ENCODE results near the gene N4BP2L1.
A peak's percentile ranks its signal among the peaks of the same experiment; 100 is the strongest.

N4BP2L1 gene

GRCh38 chr13:32432856-32433255 lies 4.9 kb upstream of the N4BP2L1 start:
- Histone ChIP-seq H3K36me3 (ENCODE audit: control insufficient read depth in 5 of 5, insufficient read depth in 5 of 5, low read length in 5 of 5) (peaks cover 0 to 13% (median 8%) of the 10 kb centered on the region in 5 donors), H3K9me3 (ENCODE audit: control insufficient read depth in 5 of 5, low read length in 5 of 5) (no peaks in the 10 kb centered on the region), H3K4me1 (ENCODE audit: control insufficient read depth in 5 of 5, insufficient read depth in 5 of 5, low read length in 5 of 5) (peaks cover 2 to 24% (median 9%) of the 10 kb centered on the region in 5 donors), H3K27ac (ENCODE audit: low read depth, low read length) (no peak overlapping the region), H3K9ac (ENCODE audit: low read length in 5 of 5) (no peak overlapping the region), H3K4me3 (ENCODE audit: low read depth in 1 of 5, low read length in 5 of 5) (no peak overlapping the region), H3K27me3 (ENCODE audit: control insufficient read depth in 5 of 5, insufficient read depth in 4 of 5, low read length in 5 of 5) (no peaks in the 10 kb centered on the region)

GRCh38 chr13:32431361-32431760 lies 3.4 kb upstream of the N4BP2L1 start:
- Histone ChIP-seq H3K27me3 (ENCODE audit: control insufficient read depth in 5 of 5, insufficient read depth in 4 of 5, low read length in 5 of 5) (no peaks in the 10 kb centered on the region), H3K27ac (ENCODE audit: low read depth, low read length) (no peak overlapping the region), H3K36me3 (ENCODE audit: control insufficient read depth in 5 of 5, insufficient read depth in 5 of 5, low read length in 5 of 5) (peaks cover 0 to 11% (median 3%) of the 10 kb centered on the region in 5 donors), H3K4me3 (ENCODE audit: low read depth in 1 of 5, low read length in 5 of 5) (no peak overlapping the region), H3K9me3 (ENCODE audit: control insufficient read depth in 5 of 5, low read length in 5 of 5) (no peaks in the 10 kb centered on the region), H3K9ac (ENCODE audit: low read length in 5 of 5) (no peak overlapping the region), H3K4me1 (ENCODE audit: control insufficient read depth in 5 of 5, insufficient read depth in 5 of 5, low read length in 5 of 5) (peaks cover 2 to 31% (median 16%) of the 10 kb centered on the region in 5 donors)

GRCh38 chr13:32430018-32430747 lies 2.3 kb upstream of the N4BP2L1 start:
- Histone ChIP-seq H3K4me1 (ENCODE audit: control insufficient read depth in 5 of 5, insufficient read depth in 5 of 5, low read length in 5 of 5) (peaks cover 2 to 37% (median 27%) of the 10 kb centered on the region in 5 donors), H3K36me3 (ENCODE audit: control insufficient read depth in 5 of 5, insufficient read depth in 5 of 5, low read length in 5 of 5) (peaks cover 0 to 6% (median 3%) of the 10 kb centered on the region in 5 donors), H3K9me3 (ENCODE audit: control insufficient read depth in 5 of 5, low read length in 5 of 5) (no peaks in the 10 kb centered on the region), H3K27me3 (ENCODE audit: control insufficient read depth in 5 of 5, insufficient read depth in 4 of 5, low read length in 5 of 5) (no peaks in the 10 kb centered on the region), H3K27ac (ENCODE audit: low read depth, low read length) (no peak overlapping the region), H3K9ac (ENCODE audit: low read length in 5 of 5) (peak overlapping the region in 1 of 5 donors; percentile 4), H3K4me3 (ENCODE audit: low read depth in 1 of 5, low read length in 5 of 5) (no peak overlapping the region)

- H3K4me3 ChIP-seq (ENCODE audit: low read depth in 1 of 5, low read length in 5 of 5) = no peak overlapping the region
- H3K36me3 ChIP-seq (ENCODE audit: control insufficient read depth in 5 of 5, insufficient read depth in 5 of 5, low read length in 5 of 5) = peaks cover 0 to 3% (median 0%) of the 10 kb centered on the region in 5 donors
- no peak overlapping the region for H3K9ac ChIP-seq (ENCODE audit: low read length in 5 of 5)
- peaks cover 2 to 38% (median 28%) of the 10 kb centered on the region in 5 donors for H3K4me1 ChIP-seq (ENCODE audit: control insufficient read depth in 5 of 5, insufficient read depth in 5 of 5, low read length in 5 of 5)
- H3K27me3 ChIP-seq (ENCODE audit: control insufficient read depth in 5 of 5, insufficient read depth in 4 of 5, low read length in 5 of 5) = no peaks in the 10 kb centered on the region
- H3K27ac ChIP-seq (ENCODE audit: low read depth, low read length) = peak overlapping the region; percentile 85
- H3K9me3 ChIP-seq (ENCODE audit: control insufficient read depth in 5 of 5, low read length in 5 of 5) = no peaks in the 10 kb centered on the region
These were observed 1.5 kb upstream of the N4BP2L1 start for GRCh38 chr13:32429433-32429909.

GRCh38 chr13:32428581-32429432 lies 877 bp upstream of the N4BP2L1 start:
- peak overlapping the region; percentile 64 to 88 (median 87) for H3K4me3 ChIP-seq (ENCODE audit: low read depth in 1 of 5, low read length in 5 of 5)
- H3K4me1 ChIP-seq (ENCODE audit: control insufficient read depth in 5 of 5, insufficient read depth in 5 of 5, low read length in 5 of 5) = peaks cover 2 to 38% (median 28%) of the 10 kb centered on the region in 5 donors
- no peaks in the 10 kb centered on the region for H3K9me3 ChIP-seq (ENCODE audit: control insufficient read depth in 5 of 5, low read length in 5 of 5)
- peak overlapping the region; percentile 39 to 84 (median 81) for H3K9ac ChIP-seq (ENCODE audit: low read length in 5 of 5)
- peaks cover 0 to 4% (median 2%) of the 10 kb centered on the region in 5 donors for H3K36me3 ChIP-seq (ENCODE audit: control insufficient read depth in 5 of 5, insufficient read depth in 5 of 5, low read length in 5 of 5)
- H3K27ac ChIP-seq (ENCODE audit: low read depth, low read length) = peak overlapping the region; percentile 85
- no peaks in the 10 kb centered on the region for H3K27me3 ChIP-seq (ENCODE audit: control insufficient read depth in 5 of 5, insufficient read depth in 4 of 5, low read length in 5 of 5)

DNA sequence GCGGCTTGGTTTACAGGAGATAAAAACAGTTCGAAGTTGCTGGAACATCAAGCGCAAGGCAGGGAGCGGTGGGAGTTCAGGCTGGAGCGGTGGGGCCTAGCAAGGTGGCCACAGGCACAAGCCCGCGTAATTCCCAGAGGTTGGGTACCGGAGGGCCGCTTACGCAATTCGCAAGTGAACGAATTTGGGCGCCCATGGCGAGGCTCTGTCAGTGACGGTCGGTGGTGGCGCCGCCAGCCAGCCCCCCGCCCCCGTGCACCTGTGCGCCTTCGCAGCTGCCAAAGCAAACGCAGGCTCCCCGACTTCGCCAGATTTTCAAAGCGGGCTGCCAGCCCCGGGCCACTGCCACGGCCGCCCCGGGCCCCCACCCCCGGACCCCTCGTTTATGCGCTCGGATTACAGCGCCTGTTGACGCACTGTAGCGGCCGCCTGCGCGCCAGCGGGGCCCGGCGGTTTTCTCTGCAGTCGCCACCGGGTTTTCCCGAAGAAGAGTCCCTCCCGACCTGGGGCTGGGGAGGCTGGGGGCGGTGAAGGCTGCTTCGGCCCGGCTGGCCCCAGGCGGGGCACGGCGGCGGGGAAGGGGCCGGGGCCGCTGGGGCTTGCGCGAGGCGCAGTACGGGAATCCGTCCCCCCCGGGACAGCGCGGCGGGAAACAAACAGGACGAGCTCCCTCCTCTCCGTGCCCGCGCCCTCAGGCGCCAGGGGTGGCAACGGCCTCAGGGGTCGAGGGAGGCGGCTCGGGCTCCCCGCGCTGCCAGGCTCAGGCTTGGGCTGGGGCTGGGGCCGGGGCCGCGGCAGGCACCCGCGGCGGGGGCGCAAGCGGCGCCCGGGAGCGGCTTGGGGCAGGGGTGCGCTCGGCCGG lies 709 bp downstream of the N4BP2L1 start:
- H3K4me1 ChIP-seq (ENCODE audit: control insufficient read depth in 5 of 5, insufficient read depth in 5 of 5, low read length in 5 of 5) = peaks cover 2 to 38% (median 28%) of the 10 kb centered on the region in 5 donors
- H3K27me3 ChIP-seq (ENCODE audit: control insufficient read depth in 5 of 5, insufficient read depth in 4 of 5, low read length in 5 of 5) = no peaks in the 10 kb centered on the region
- H3K9me3 ChIP-seq (ENCODE audit: control insufficient read depth in 5 of 5, low read length in 5 of 5) = no peaks in the 10 kb centered on the region
- H3K4me3 ChIP-seq (ENCODE audit: low read depth in 1 of 5, low read length in 5 of 5) = peak overlapping the region; percentile 63 to 88 (median 87)
- peaks cover 0 to 4% (median 0%) of the 10 kb centered on the region in 5 donors for H3K36me3 ChIP-seq (ENCODE audit: control insufficient read depth in 5 of 5, insufficient read depth in 5 of 5, low read length in 5 of 5)
- peak overlapping the region; percentile 85 for H3K27ac ChIP-seq (ENCODE audit: low read depth, low read length)
- H3K9ac ChIP-seq (ENCODE audit: low read length in 5 of 5) = peak overlapping the region; percentile 48 to 84 (median 84)

- peak overlapping the region; percentile 48 to 84 (median 73) for H3K9ac ChIP-seq (ENCODE audit: low read length in 5 of 5)
- H3K27me3 ChIP-seq (ENCODE audit: control insufficient read depth in 5 of 5, insufficient read depth in 4 of 5, low read length in 5 of 5) = no peaks in the 10 kb centered on the region
- H3K4me1 ChIP-seq (ENCODE audit: control insufficient read depth in 5 of 5, insufficient read depth in 5 of 5, low read length in 5 of 5) = peaks cover 2 to 38% (median 28%) of the 10 kb centered on the region in 5 donors
- peak overlapping the region; percentile 85 for H3K27ac ChIP-seq (ENCODE audit: low read depth, low read length)
- H3K9me3 ChIP-seq (ENCODE audit: control insufficient read depth in 5 of 5, low read length in 5 of 5) = no peaks in the 10 kb centered on the region
- H3K4me3 ChIP-seq (ENCODE audit: low read depth in 1 of 5, low read length in 5 of 5) = peak overlapping the region; percentile 63 to 88 (median 87)
- H3K36me3 ChIP-seq (ENCODE audit: control insufficient read depth in 5 of 5, insufficient read depth in 5 of 5, low read length in 5 of 5) = peaks cover 0 to 4% (median 0%) of the 10 kb centered on the region in 5 donors
These were observed 1.5 kb downstream of the N4BP2L1 start for GRCh38 chr13:32426191-32426989.

- H3K9me3 ChIP-seq (ENCODE audit: control insufficient read depth in 5 of 5, low read length in 5 of 5) = no peaks in the 10 kb centered on the region
- H3K27ac ChIP-seq (ENCODE audit: low read depth, low read length) = no peak overlapping the region
- H3K27me3 ChIP-seq (ENCODE audit: control insufficient read depth in 5 of 5, insufficient read depth in 4 of 5, low read length in 5 of 5) = no peaks in the 10 kb centered on the region
- peak overlapping the region in 1 of 5 donors; percentile 50 for H3K9ac ChIP-seq (ENCODE audit: low read length in 5 of 5)
- H3K4me3 ChIP-seq (ENCODE audit: low read depth in 1 of 5, low read length in 5 of 5) = no peak overlapping the region
- H3K36me3 ChIP-seq (ENCODE audit: control insufficient read depth in 5 of 5, insufficient read depth in 5 of 5, low read length in 5 of 5) = peaks cover 0 to 5% (median 0%) of the 10 kb centered on the region in 5 donors
- peaks cover 2 to 35% (median 28%) of the 10 kb centered on the region in 5 donors for H3K4me1 ChIP-seq (ENCODE audit: control insufficient read depth in 5 of 5, insufficient read depth in 5 of 5, low read length in 5 of 5)
These were observed 2.8 kb downstream of the N4BP2L1 start for GRCh38 chr13:32425158-32425557.

DNA sequence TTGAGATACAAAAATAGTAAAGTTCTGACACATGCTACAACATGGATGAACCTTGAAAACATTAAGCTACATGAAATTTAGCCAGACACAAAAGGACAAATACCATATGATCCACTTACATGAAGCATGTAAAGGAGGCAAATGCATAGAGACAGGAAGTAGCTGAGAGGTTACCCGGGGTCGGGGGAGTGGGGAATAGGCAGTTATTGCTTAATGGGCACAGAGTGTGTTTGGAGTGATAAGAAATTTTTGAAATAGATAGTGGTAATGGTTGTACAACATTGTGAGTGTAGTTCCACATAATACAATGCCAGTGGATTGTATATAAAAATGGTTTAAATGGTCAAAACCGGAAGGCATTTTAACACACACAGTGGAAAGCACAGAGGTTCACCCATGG lies 4.3 kb downstream of the N4BP2L1 start:
- H3K27ac ChIP-seq (ENCODE audit: low read depth, low read length) = no peak overlapping the region
- peaks cover 0 to 4% (median 0%) of the 10 kb centered on the region in 5 donors for H3K9me3 ChIP-seq (ENCODE audit: control insufficient read depth in 5 of 5, low read length in 5 of 5)
- H3K9ac ChIP-seq (ENCODE audit: low read length in 5 of 5) = no peak overlapping the region
- no peak overlapping the region for H3K4me3 ChIP-seq (ENCODE audit: low read depth in 1 of 5, low read length in 5 of 5)
- peaks cover 0 to 22% (median 19%) of the 10 kb centered on the region in 5 donors for H3K4me1 ChIP-seq (ENCODE audit: control insufficient read depth in 5 of 5, insufficient read depth in 5 of 5, low read length in 5 of 5)
- no peaks in the 10 kb centered on the region for H3K27me3 ChIP-seq (ENCODE audit: control insufficient read depth in 5 of 5, insufficient read depth in 4 of 5, low read length in 5 of 5)
- H3K36me3 ChIP-seq (ENCODE audit: control insufficient read depth in 5 of 5, insufficient read depth in 5 of 5, low read length in 5 of 5) = peaks cover 0 to 11% (median 3%) of the 10 kb centered on the region in 5 donors
